Gastrocnemius medialis (tissue), 4 donors: ENCODE measurements around the gene RBM33.

Source experiments
- POLR2A ChIP-seq, 2 donors: fragments of 450-650 bp; IDR thresholded peaks; one replicate each; pipeline ENCODE4 v1.6.1; 2017; ENCODE audit warnings: antibody characterized with exemption in 2 of 2, mild to moderate bottlenecking in 2 of 2, moderate library complexity in 2 of 2
- TF ChIP-seq, protein P1 (sequence below), 5 experiments: fragments of 450-650 bp in 3 of 5; fragments of 200-600 bp in 2 of 5; sonication (generic) in 2 of 5; IDR thresholded peaks in 4 of 5; conservative IDR thresholded peaks in 1 of 5; 1 replicate in 4 of 5; 2 replicates in 1 of 5; pipeline ENCODE4 v1.5.1; 2016 to 2019; ENCODE audit warnings: antibody characterized with exemption in 5 of 5, mild to moderate bottlenecking in 3 of 5, moderate library complexity in 3 of 5

DNA sequence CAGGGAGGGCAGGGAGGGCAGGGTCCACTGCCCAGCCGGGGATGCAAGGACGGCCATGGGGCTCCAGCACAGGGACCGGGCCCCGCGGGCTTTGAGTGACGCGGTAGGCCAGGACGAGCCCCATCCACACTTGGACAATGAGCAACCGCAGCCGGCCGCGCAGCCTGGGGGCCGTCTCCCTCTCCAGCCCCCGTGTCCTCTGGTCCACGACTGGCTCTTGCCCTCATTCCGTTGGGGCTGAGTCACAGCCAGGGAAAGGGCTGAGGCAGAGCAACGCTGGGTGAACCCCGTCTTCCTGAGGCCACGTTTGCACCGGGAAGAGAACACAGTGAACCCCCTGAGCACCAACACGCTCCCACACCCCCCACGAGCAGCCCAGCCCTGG is 144.1 kb downstream of the RBM33 start:
- TF ChIP-seq, protein P1, sequence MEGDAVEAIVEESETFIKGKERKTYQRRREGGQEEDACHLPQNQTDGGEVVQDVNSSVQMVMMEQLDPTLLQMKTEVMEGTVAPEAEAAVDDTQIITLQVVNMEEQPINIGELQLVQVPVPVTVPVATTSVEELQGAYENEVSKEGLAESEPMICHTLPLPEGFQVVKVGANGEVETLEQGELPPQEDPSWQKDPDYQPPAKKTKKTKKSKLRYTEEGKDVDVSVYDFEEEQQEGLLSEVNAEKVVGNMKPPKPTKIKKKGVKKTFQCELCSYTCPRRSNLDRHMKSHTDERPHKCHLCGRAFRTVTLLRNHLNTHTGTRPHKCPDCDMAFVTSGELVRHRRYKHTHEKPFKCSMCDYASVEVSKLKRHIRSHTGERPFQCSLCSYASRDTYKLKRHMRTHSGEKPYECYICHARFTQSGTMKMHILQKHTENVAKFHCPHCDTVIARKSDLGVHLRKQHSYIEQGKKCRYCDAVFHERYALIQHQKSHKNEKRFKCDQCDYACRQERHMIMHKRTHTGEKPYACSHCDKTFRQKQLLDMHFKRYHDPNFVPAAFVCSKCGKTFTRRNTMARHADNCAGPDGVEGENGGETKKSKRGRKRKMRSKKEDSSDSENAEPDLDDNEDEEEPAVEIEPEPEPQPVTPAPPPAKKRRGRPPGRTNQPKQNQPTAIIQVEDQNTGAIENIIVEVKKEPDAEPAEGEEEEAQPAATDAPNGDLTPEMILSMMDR (IDR thresholded peaks at IDR 0.05 in 4 of 5, conservative IDR thresholded peaks at IDR 0.05 in 1 of 5): no peak
- TF ChIP-seq POLR2A (IDR thresholded peaks at IDR 0.05): no peak
